PC-9 (cell line): ENCODE data around the gene DCLRE1C.

Experiments used
- EZH2 ChIP-seq: fragments of 200-600 bp; sonication (generic); IDR thresholded peaks from 2 replicates; pipeline ENCODE4 v1.8.0; 2017; ENCODE audit warnings: antibody characterized with exemption, low read depth
- TF ChIP-seq, protein P1 (sequence below): fragments of 200-600 bp; sonication (generic); conservative IDR thresholded peaks from 2 replicates; pipeline ENCODE4 v1.6.1; 2017; ENCODE audit warnings: mixed run types, antibody characterized with exemption, mild to moderate bottlenecking, moderate library complexity

DNA sequence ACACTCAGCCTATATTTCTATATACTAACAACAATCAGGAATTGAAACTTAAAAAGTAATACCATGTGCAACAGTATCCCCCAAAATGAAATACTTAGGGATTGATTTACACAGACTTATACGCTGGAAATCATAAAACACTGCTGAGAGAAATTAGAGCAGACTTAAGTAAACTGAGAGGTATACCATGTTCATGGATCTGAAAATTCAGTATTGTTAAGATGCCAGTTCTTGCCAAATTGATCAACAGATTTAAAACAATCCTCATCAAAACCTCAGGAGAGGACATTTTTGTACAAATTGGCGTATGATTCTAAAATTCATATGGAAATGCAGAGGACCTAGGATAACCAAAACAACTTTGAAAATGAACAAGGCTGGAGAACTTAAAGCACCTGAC is 37.3 kb downstream of the DCLRE1C start:
- TF ChIP-seq, protein P1, sequence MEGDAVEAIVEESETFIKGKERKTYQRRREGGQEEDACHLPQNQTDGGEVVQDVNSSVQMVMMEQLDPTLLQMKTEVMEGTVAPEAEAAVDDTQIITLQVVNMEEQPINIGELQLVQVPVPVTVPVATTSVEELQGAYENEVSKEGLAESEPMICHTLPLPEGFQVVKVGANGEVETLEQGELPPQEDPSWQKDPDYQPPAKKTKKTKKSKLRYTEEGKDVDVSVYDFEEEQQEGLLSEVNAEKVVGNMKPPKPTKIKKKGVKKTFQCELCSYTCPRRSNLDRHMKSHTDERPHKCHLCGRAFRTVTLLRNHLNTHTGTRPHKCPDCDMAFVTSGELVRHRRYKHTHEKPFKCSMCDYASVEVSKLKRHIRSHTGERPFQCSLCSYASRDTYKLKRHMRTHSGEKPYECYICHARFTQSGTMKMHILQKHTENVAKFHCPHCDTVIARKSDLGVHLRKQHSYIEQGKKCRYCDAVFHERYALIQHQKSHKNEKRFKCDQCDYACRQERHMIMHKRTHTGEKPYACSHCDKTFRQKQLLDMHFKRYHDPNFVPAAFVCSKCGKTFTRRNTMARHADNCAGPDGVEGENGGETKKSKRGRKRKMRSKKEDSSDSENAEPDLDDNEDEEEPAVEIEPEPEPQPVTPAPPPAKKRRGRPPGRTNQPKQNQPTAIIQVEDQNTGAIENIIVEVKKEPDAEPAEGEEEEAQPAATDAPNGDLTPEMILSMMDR = no peak
- no peak for TF ChIP-seq EZH2
